Measurements from ENCODE around the gene PPP1R1C. TPM values are rescaled to one million over a fixed set of nuclear protein-coding genes. Genes with fewer than 3 reads are reported as not detected.

Gene PPP1R1C
- total RNA-seq, 4 donors from 2014 or later: not detected

DNA sequence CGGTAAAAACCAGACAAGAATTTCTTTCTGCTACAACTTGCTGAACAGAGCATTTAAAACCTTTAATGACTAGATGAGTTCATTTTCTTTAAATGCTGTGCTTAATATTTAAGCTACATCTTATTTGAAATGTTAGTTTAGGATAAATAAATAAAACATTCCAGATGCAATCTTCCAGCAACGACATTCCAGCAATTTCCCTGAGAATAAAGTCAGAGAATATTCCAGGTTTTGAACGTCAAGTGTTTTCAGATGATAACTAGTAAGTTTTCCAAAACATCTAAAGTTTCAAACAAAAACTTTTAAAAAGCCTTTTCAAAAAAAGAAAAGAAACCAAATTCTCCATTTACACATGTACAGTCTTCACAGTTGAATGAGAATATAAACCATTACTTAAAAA is 104.8 kb downstream of the PPP1R1C start:
- Histone ChIP-seq H3K27ac (no peak overlapping the region), H3K27me3 (no peaks in the 10 kb centered on the region), H3K36me3 (no peaks in the 10 kb centered on the region), H3K4me1 (no peaks in the 10 kb centered on the region), H3K9me3 (no peaks in the 10 kb centered on the region), H3K4me3 (no peak overlapping the region)
- TF ChIP-seq POLR2A (IDR thresholded peaks at IDR 0.05): no peak
- TF ChIP-seq, protein P1, sequence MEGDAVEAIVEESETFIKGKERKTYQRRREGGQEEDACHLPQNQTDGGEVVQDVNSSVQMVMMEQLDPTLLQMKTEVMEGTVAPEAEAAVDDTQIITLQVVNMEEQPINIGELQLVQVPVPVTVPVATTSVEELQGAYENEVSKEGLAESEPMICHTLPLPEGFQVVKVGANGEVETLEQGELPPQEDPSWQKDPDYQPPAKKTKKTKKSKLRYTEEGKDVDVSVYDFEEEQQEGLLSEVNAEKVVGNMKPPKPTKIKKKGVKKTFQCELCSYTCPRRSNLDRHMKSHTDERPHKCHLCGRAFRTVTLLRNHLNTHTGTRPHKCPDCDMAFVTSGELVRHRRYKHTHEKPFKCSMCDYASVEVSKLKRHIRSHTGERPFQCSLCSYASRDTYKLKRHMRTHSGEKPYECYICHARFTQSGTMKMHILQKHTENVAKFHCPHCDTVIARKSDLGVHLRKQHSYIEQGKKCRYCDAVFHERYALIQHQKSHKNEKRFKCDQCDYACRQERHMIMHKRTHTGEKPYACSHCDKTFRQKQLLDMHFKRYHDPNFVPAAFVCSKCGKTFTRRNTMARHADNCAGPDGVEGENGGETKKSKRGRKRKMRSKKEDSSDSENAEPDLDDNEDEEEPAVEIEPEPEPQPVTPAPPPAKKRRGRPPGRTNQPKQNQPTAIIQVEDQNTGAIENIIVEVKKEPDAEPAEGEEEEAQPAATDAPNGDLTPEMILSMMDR (IDR thresholded peaks at IDR 0.05): no peak
- no peak for DNase-seq

DNA sequence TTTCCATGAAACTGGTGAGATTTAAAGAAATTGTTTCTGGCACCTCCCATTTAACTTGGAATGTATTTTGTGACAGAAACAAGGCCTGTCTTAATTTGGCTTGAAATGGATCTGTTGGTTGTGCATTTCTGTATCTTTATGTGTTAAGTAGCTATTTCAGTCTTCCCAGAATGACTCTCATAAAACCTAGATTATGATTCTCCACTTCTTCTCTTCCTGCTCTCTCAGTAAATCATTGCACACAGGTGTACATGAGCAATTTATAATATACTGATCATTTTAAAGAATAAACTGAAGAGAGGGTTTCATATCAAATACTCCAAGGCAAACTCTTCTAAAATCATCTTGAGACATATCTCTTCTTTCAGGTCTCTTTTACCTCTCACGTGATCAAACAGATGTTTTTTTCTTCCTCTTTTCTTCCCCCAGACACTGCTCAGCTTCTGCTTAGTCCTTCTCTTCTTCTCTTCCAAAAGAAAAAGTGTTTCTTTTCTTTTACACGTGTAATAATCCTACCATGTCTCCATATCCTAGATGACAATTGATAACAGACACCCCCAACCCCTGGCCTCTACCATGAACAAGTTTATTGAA is 112.0 kb downstream of the PPP1R1C start:
- TF ChIP-seq, protein P1 (IDR thresholded peaks at IDR 0.05): no peak

DNA sequence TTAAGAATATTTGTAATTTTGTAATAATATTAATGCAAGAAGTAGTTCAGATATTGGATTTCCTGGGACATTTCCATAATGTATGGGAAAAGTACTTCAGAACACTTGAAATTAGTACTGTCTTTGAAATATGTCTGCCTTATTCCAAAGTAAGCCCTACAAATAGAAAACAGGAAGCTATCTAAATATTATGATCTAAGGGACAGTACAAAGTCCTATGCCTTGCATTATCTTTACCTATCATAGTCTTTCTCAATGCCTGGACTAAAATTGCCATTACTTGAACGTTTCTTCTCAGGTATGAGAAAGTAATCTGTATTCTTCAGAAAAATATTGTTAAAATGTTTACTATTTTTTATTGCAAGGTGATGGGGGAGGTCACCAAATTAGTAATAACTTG is 113.0 kb downstream of the PPP1R1C start:
- no peaks in the 10 kb centered on the region for H3K36me3 ChIP-seq
- DNase-seq: no peak
- no peak for TF ChIP-seq POLR2A (IDR thresholded peaks at IDR 0.05)
- TF ChIP-seq, protein P1 (IDR thresholded peaks at IDR 0.05): no peak
- H3K27me3 ChIP-seq: no peaks in the 10 kb centered on the region
- no peak overlapping the region for H3K4me3 ChIP-seq
- H3K4me1 ChIP-seq: no peaks in the 10 kb centered on the region
- H3K9me3 ChIP-seq: no peaks in the 10 kb centered on the region
- no peak overlapping the region for H3K27ac ChIP-seq

More for the DNA sequence above, 112.0 kb downstream of the PPP1R1C start:
- no peaks in the 10 kb centered on the region for H3K36me3 ChIP-seq
- H3K27me3 ChIP-seq: no peaks in the 10 kb centered on the region
- H3K4me3 ChIP-seq: no peak overlapping the region
- no peaks in the 10 kb centered on the region for H3K4me1 ChIP-seq
- no peak overlapping the region for H3K27ac ChIP-seq
- no peak for DNase-seq
- no peaks in the 10 kb centered on the region for H3K9me3 ChIP-seq

DNA sequence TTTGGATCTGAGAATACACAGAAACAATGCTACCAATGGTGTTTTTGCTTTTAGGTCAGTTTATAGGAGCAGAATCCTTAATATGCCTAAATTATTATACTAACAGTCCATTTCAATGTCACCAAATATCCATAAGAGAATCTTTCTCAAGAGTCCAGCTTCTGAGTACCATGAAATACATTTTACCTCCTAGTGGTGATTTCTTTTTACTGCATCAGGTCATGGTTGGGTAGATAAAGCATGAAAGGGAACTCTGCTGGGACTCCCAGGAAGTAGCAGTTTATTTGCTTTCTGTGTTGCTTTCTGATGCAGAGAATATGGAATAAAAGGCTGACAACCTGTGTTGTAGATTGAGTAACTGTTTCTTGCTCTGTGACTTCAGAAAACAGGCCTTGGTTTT is 115.6 kb downstream of the PPP1R1C start:
- DNase-seq: no peak
- no peaks in the 10 kb centered on the region for H3K27me3 ChIP-seq
- H3K36me3 ChIP-seq: no peaks in the 10 kb centered on the region
- TF ChIP-seq, protein P1 (IDR thresholded peaks at IDR 0.05): no peak
- no peak for TF ChIP-seq POLR2A (IDR thresholded peaks at IDR 0.05)
- H3K4me3 ChIP-seq: no peak overlapping the region
- no peaks in the 10 kb centered on the region for H3K9me3 ChIP-seq
- no peak overlapping the region for H3K27ac ChIP-seq
- no peaks in the 10 kb centered on the region for H3K4me1 ChIP-seq

DNA sequence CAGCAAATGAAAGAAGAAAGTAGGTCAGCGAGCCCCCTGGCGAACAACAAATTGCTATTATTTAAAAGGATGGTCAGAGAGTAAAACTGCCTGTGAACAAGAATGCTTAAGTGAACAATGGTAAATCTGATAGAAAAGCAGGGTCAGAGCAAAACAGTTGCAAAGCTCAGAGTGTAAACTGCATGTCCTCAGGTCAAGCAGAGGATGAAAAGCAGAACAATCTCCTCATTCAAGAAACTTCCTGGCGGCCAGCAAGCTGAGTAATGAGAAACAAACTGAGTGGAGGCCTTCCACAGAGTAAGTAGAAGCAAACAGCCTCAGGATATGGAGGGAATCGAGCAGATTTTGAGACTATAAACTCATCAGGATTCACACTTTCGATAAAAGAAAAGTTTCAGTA is 117.9 kb downstream of the PPP1R1C start:
- no peak for DNase-seq
- Histone ChIP-seq H3K27me3 (no peaks in the 10 kb centered on the region), H3K4me3 (no peak overlapping the region)

More for the DNA sequence above, 117.9 kb downstream of the PPP1R1C start:
- no peaks in the 10 kb centered on the region for H3K36me3 ChIP-seq
- H3K4me1 ChIP-seq: no peaks in the 10 kb centered on the region
- H3K9me3 ChIP-seq: no peaks in the 10 kb centered on the region
- no peak overlapping the region for H3K27ac ChIP-seq
- no peak for TF ChIP-seq POLR2A (IDR thresholded peaks at IDR 0.05)
- TF ChIP-seq, protein P1 (IDR thresholded peaks at IDR 0.05): no peak
